ENCODE results near the gene C1orf167.

C1orf167 gene

GRCh38 chr1:11789126-11790067 lies 27.4 kb downstream of the C1orf167 start:
- peaks cover 2% of the 10 kb centered on the region for H3K79me1 ChIP-seq (ENCODE audit: low read depth, low read length)
- H3K4ac ChIP-seq (ENCODE audit: low read length), result peak overlapping the region; percentile 68
- no peak overlapping the region for H3K23ac ChIP-seq (ENCODE audit: low read depth, low read length, poor library complexity)
- H2BK120ac ChIP-seq (ENCODE audit: low read depth, low read length), result no peak overlapping the region
- no peak for DNase-seq (ENCODE audit: low spot score)
- H3K14ac ChIP-seq (ENCODE audit: low read length), result no peak overlapping the region
- H4K91ac ChIP-seq (ENCODE audit: low read depth, low read length, poor library complexity), result no peak overlapping the region
- H2BK15ac ChIP-seq (ENCODE audit: low read length), result peak overlapping the region; percentile 88
- peak overlapping the region; percentile 27 for H3K18ac ChIP-seq (ENCODE audit: low read length)
- peaks cover 29 to 35% of the 10 kb centered on the region in 2 donors for H3K4me1 ChIP-seq (ENCODE audit: control insufficient read depth in 2 of 2, insufficient read depth in 1 of 2, low read depth in 1 of 2, low read length in 2 of 2)
- no peaks in the 10 kb centered on the region for H3K27me3 ChIP-seq (ENCODE audit: control insufficient read depth in 3 of 3, insufficient read depth in 3 of 3, low read depth in 1 of 3, low read length in 3 of 3)
- peaks cover 5 to 32% of the 10 kb centered on the region in 2 donors for H3K36me3 ChIP-seq (replicated peaks in 1 of 2; ENCODE audit: control insufficient read depth in 2 of 2, insufficient read depth in 2 of 2, low read length in 2 of 2)
- H3K4me3 ChIP-seq (ENCODE audit: low read length in 2 of 2), result no peak overlapping the region
- H2BK5ac ChIP-seq (ENCODE audit: low read length), result peak overlapping the region; percentile 87
- H3K9me3 ChIP-seq (replicated peaks in 1 of 2; ENCODE audit: control insufficient read depth in 2 of 2, insufficient read depth in 1 of 2, low read depth in 1 of 2, low read length in 2 of 2), result peaks cover 0 to 2% of the 10 kb centered on the region in 2 donors
- H3K27ac ChIP-seq (replicated peaks; ENCODE audit: low read length), result peak overlapping the region; percentile 40
- peak overlapping the region; percentile 91 for H2AK5ac ChIP-seq (ENCODE audit: low read depth, low read length)
- H2AFZ ChIP-seq (ENCODE audit: low read length), result peak overlapping the region; percentile 44
- no peak overlapping the region for H4K8ac ChIP-seq (ENCODE audit: low read depth, low read length)
- no peak overlapping the region for H3K9ac ChIP-seq (ENCODE audit: low read depth, low read length, poor library complexity)
- H3K4me2 ChIP-seq (ENCODE audit: insufficient read depth, low read length, poor library complexity, severe bottlenecking), result no peak overlapping the region
- no peak overlapping the region for H2BK12ac ChIP-seq (ENCODE audit: low read length)
- WGBS, 2 donors (ENCODE audit: extremely low coverage in 2 of 2, insufficient read length in 2 of 2, insufficient replicate concordance in 1 of 2), result no CpG with 5 or more reads among the region's 13 CpGs

DNA sequence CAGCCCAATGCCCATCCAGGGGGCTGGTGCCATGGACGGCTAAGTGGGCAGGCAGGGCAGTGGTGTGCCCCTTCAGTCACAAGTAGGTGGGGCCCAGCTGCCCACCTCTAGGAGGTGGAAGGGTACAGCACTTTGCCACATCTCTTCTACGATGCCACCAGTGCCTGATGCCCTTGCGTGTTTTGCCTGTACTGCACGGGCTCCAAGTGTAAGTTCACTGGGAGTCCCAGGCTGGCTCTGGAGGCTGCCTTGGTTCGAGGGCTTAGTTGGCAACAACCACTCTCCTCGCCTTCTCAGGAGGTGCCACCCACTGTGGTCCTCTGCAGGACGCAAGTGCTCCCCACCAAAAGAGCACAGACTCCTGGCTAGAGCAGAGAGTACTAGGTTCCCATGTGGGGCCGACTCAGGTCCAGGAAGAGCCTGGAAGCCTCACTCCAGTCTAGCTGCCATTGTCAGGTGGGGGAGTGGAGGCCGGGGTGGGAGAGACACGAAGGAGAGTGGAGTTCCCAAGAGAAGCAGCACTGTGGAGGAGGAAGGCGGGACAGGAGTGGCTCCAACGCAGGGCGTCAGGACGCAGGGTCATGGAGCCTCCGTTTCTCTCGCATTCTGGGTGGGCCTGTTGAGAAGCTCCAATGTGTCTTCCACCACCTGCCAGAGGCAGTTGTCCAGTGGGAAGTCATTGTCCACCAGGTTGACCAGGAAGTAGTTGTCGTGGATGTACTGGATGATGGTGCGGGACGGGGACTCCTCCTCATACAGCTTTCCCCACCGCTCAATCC lies 28.3 kb downstream of the C1orf167 start:
- Histone ChIP-seq H3K79me1 (ENCODE audit: low read depth, low read length) (peaks cover 2% of the 10 kb centered on the region), H3K14ac (ENCODE audit: low read length) (no peak overlapping the region), H3K23ac (ENCODE audit: low read depth, low read length, poor library complexity) (peak overlapping the region; percentile 19), H3K4me3 (ENCODE audit: low read length in 2 of 2) (no peak overlapping the region), H3K27ac (replicated peaks; ENCODE audit: low read length) (no peak overlapping the region), H3K36me3 (replicated peaks in 1 of 2; ENCODE audit: control insufficient read depth in 2 of 2, insufficient read depth in 2 of 2, low read length in 2 of 2) (peaks cover 10 to 39% of the 10 kb centered on the region in 2 donors), H3K9ac (ENCODE audit: low read depth, low read length, poor library complexity) (no peak overlapping the region), H3K18ac (ENCODE audit: low read length) (no peak overlapping the region), H3K27me3 (ENCODE audit: control insufficient read depth in 3 of 3, insufficient read depth in 3 of 3, low read depth in 1 of 3, low read length in 3 of 3) (no peaks in the 10 kb centered on the region), H2BK120ac (ENCODE audit: low read depth, low read length) (no peak overlapping the region), H2BK15ac (ENCODE audit: low read length) (no peak overlapping the region), H2BK5ac (ENCODE audit: low read length) (peak overlapping the region; percentile 87), H2AFZ (ENCODE audit: low read length) (no peak overlapping the region), H3K4ac (ENCODE audit: low read length) (no peak overlapping the region), H4K91ac (ENCODE audit: low read depth, low read length, poor library complexity) (no peak overlapping the region), H4K8ac (ENCODE audit: low read depth, low read length) (no peak overlapping the region), H3K9me3 (replicated peaks in 1 of 2; ENCODE audit: control insufficient read depth in 2 of 2, insufficient read depth in 1 of 2, low read depth in 1 of 2, low read length in 2 of 2) (peaks cover 0 to 2% of the 10 kb centered on the region in 2 donors), H3K4me1 (ENCODE audit: control insufficient read depth in 2 of 2, insufficient read depth in 1 of 2, low read depth in 1 of 2, low read length in 2 of 2) (peaks cover 22 to 27% of the 10 kb centered on the region in 2 donors), H3K4me2 (ENCODE audit: insufficient read depth, low read length, poor library complexity, severe bottlenecking) (no peak overlapping the region), H2BK12ac (ENCODE audit: low read length) (no peak overlapping the region), H2AK5ac (ENCODE audit: low read depth, low read length) (no peak overlapping the region)
- no peak for DNase-seq (ENCODE audit: low spot score)
- WGBS, 2 donors (ENCODE audit: extremely low coverage in 2 of 2, insufficient read length in 2 of 2, insufficient replicate concordance in 1 of 2), result no CpG with 5 or more reads among the region's 20 CpGs

DNA sequence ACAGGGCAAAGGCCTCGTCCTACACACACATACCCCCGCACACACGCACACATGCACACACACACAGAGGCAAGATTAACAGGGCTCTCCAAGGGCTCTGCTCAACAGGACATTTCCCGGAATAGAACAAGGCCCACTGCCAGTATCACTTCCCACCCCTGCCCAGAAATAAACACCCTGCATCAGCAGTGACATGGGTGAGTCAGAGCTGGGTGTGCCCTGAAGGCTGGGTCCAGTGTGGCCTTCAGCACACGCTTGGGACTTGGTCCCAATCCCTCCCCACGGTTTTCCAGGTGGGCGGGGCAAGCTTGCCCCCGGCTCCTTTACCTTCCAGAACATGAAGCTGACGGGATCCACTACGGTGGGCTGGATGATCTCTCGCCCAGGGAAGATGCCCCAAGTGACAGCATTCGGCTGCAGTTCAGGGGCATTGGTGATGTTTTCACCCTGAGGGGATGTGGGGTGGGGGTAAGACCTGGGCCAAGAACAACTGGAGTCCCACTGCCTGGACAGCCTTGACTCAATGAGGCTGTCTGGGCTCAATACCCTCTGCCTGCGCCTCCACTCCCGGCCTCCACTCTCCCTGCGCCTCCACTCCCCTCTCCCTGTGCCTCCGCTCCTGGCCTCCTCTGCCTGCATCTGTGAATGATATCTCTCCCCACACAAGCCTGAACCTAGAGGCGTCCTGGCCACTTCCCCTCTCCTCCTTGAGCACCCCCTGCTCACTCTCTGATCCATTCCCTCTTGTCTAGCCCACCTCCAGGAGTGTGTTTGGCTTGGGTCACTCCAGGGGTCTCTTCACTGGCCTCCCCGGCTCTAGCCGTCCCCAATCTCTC lies 29.1 kb downstream of the C1orf167 start:
- no peak overlapping the region for H2BK120ac ChIP-seq (ENCODE audit: low read depth, low read length)
- peaks cover 2% of the 10 kb centered on the region for H3K79me1 ChIP-seq (ENCODE audit: low read depth, low read length)
- no peak overlapping the region for H4K91ac ChIP-seq (ENCODE audit: low read depth, low read length, poor library complexity)
- no peak overlapping the region for H3K4me3 ChIP-seq (ENCODE audit: low read length in 2 of 2)
- H3K27me3 ChIP-seq (ENCODE audit: control insufficient read depth in 3 of 3, insufficient read depth in 3 of 3, low read depth in 1 of 3, low read length in 3 of 3), result no peaks in the 10 kb centered on the region
- H3K9ac ChIP-seq (ENCODE audit: low read depth, low read length, poor library complexity), result no peak overlapping the region
- no peak overlapping the region for H4K8ac ChIP-seq (ENCODE audit: low read depth, low read length)
- no peak overlapping the region for H2AFZ ChIP-seq (ENCODE audit: low read length)
- no peak overlapping the region for H2BK15ac ChIP-seq (ENCODE audit: low read length)
- H2BK5ac ChIP-seq (ENCODE audit: low read length), result no peak overlapping the region
- no peak for DNase-seq (ENCODE audit: low spot score)
- no peak overlapping the region for H3K27ac ChIP-seq (replicated peaks; ENCODE audit: low read length)
- H2BK12ac ChIP-seq (ENCODE audit: low read length), result no peak overlapping the region
- no CpG with 5 or more reads among the region's 19 CpGs for WGBS, 2 donors (ENCODE audit: extremely low coverage in 2 of 2, insufficient read length in 2 of 2, insufficient replicate concordance in 1 of 2)
- no peak overlapping the region for H3K18ac ChIP-seq (ENCODE audit: low read length)
- peaks cover 15 to 48% of the 10 kb centered on the region in 2 donors for H3K36me3 ChIP-seq (replicated peaks in 1 of 2; ENCODE audit: control insufficient read depth in 2 of 2, insufficient read depth in 2 of 2, low read length in 2 of 2)
- H3K14ac ChIP-seq (ENCODE audit: low read length), result no peak overlapping the region
- peaks cover 0 to 2% of the 10 kb centered on the region in 2 donors for H3K9me3 ChIP-seq (replicated peaks in 1 of 2; ENCODE audit: control insufficient read depth in 2 of 2, insufficient read depth in 1 of 2, low read depth in 1 of 2, low read length in 2 of 2)
- no peak overlapping the region for H3K4me2 ChIP-seq (ENCODE audit: insufficient read depth, low read length, poor library complexity, severe bottlenecking)
- no peak overlapping the region for H3K23ac ChIP-seq (ENCODE audit: low read depth, low read length, poor library complexity)
- no peak overlapping the region for H3K4ac ChIP-seq (ENCODE audit: low read length)
- no peak overlapping the region for H2AK5ac ChIP-seq (ENCODE audit: low read depth, low read length)
- H3K4me1 ChIP-seq (ENCODE audit: control insufficient read depth in 2 of 2, insufficient read depth in 1 of 2, low read depth in 1 of 2, low read length in 2 of 2), result peaks cover 21 to 25% of the 10 kb centered on the region in 2 donors

Measured in neuronal stem cell (in vitro differentiated cells).